Right lobe of liver (tissue), 6 donors: ENCODE results near the gene TTC28. TPM values are rescaled to one million over a fixed set of nuclear protein-coding genes. Genes with fewer than 3 reads are reported as not detected.
"Not testable (repeated sequence)": the region's sequence is repeated elsewhere in the genome, so short reads cannot be mapped to it uniquely, and the experiment has no call there.

Experiments
- ATAC-seq, 4 donors: fragments of 200-7000 bp; cut with Tn5 transposase; one replicate each; pipeline ENCODE4 v1.9.1; 2020; ENCODE audit warnings: mild to moderate bottlenecking in 4 of 4, moderate library complexity in 4 of 4
- DNase-seq, 3 donors: peaks; one replicate each; pipeline ENCODE4 v3.0.0-alpha.2; 2020
- H3K27ac ChIP-seq, 3 donors: fragments of 200-600 bp; one replicate each; pipeline ENCODE4 v1.8.0; 2022
- H3K27me3 ChIP-seq, 2 donors: fragments of 200-600 bp; one replicate each; pipeline ENCODE4 v1.8.0; 2022
- H3K36me3 ChIP-seq, 4 donors: fragments of 200-600 bp; sonication (generic) in 1 of 4; one replicate each; pipeline versions ENCODE4 v1.5.1 to v1.8.0; 2017 to 2022; ENCODE audit warnings: control low read depth in 1 of 4
- H3K4me1 ChIP-seq, 4 donors: fragments of 200-600 bp; sonication (generic) in 1 of 4; one replicate each; pipeline versions ENCODE4 v1.5.1 to v1.8.0; 2017 to 2022; ENCODE audit warnings: control low read depth in 1 of 4
- H3K4me3 ChIP-seq, 3 donors: fragments of 200-600 bp; one replicate each; pipeline ENCODE4 v1.8.0; 2022
- H3K9me3 ChIP-seq, 4 donors: fragments of 200-600 bp; sonication (generic) in 1 of 4; one replicate each; pipeline versions ENCODE4 v1.5.1 to v1.8.0; 2017 to 2022; ENCODE audit warnings: control low read depth in 1 of 4
- CTCF ChIP-seq, 4 donors: fragments of 200-600 bp in 3 of 4; fragments of 450-650 bp in 1 of 4; IDR thresholded peaks; one replicate each; pipeline versions ENCODE4 v1.5.1 to v1.8.0; 2016 to 2022; ENCODE audit warnings: antibody characterized with exemption in 4 of 4, mild to moderate bottlenecking in 2 of 4
- POLR2A ChIP-seq: fragments of 450-650 bp; IDR thresholded peaks from one replicate; pipeline ENCODE4 v1.6.1; 2017; ENCODE audit warnings: antibody characterized with exemption, mild to moderate bottlenecking
- WGBS: methylation state at CpG from one replicate; pipeline ENCODE4 v1.1.6; 2018; ENCODE audit warnings: low coverage, low lambda C conversion rate; ENCODE audit not compliant: insufficient coverage; ENCODE audit errors: missing lambda C conversion rate; 5-methylcytosine and 5-hydroxymethylcytosine counted together
- intact Hi-C, 2 donors: fragments of 100-400 bp; cut with DNase I; formaldehyde crosslinking; loops; one replicate each; pipeline versions ENCODE4 v1.11.2 to v1.14.1; 2022
- total RNA-seq, 6 experiments: library from RNA; depleted of rRNA in 2 of 6; stranded (reverse); fragments of >200 nt in 2 of 6; fragmentation: NEBNext Ultra II Directional in 3 of 6; extraction: Animal tissue kit (Norgen Biotek cat#: 25700) in 3 of 6; gene quantifications; one replicate each; pipeline versions ENCODE4 v1.1.0 to v1.2.4, GENCODE V29; 2016 to 2023
- donor health status: DM: no; HTN: yes; CAD: no.
- donor health status: DM: no; HTN: no; CAD: no.
- donor health status: DM: no; HTN: no; CAD: no.
- donor health status: DM: no; HTN: yes; CAD: no.
- donor health status: DM: no; HTN: yes; CAD: no.

TTC28 gene
- total RNA-seq, 6 experiments from 2014 or later, result 9.4 to 38.3 (median 15.0) TPM

- Histone ChIP-seq H3K27me3 (no peaks in the 10 kb centered on the region), H3K36me3 (no peaks in the 10 kb centered on the region), H3K9me3 (no peaks in the 10 kb centered on the region), H3K4me1 (no peaks in the 10 kb centered on the region), H3K4me3 (no peak overlapping the region), H3K27ac (no peak overlapping the region)
- no peak for ATAC-seq
- 66% methylated on average over 2 of the region's 2 CpGs for WGBS
- TF ChIP-seq POLR2A (no peak), CTCF (IDR thresholded peaks at IDR 0.05) (no peak)
- no peak for DNase-seq
- intact Hi-C loops, result no loop called here
Observed at GRCh38 chr22:28544431-28544868, 135.2 kb downstream of the TTC28 start.

- intact Hi-C loops, result no loop called here
- ATAC-seq (no peak), DNase-seq (no peak)
Observed at GRCh38 chr22:28542980-28543621, 136.5 kb downstream of the TTC28 start.

GRCh38 chr22:28541137-28541536, 138.5 kb downstream of the TTC28 start:
- intact Hi-C loops, result no loop called here
- Histone ChIP-seq H3K4me1 (no peaks in the 10 kb centered on the region), H3K27me3 (no peaks in the 10 kb centered on the region), H3K27ac (no peak overlapping the region), H3K36me3 (no peaks in the 10 kb centered on the region), H3K4me3 (no peak overlapping the region), H3K9me3 (no peaks in the 10 kb centered on the region)
- 57% methylated on average over 2 of the region's 2 CpGs for WGBS
- no peak for DNase-seq
- TF ChIP-seq CTCF (IDR thresholded peaks at IDR 0.05) (no peak), POLR2A (no peak)
- no peak for ATAC-seq

More at GRCh38 chr22:28542980-28543621, 136.5 kb downstream of the TTC28 start:
- Histone ChIP-seq H3K36me3 (no peaks in the 10 kb centered on the region), H3K4me3 (no peak overlapping the region), H3K27ac (no peak overlapping the region), H3K9me3 (no peaks in the 10 kb centered on the region), H3K27me3 (no peaks in the 10 kb centered on the region), H3K4me1 (no peaks in the 10 kb centered on the region)
- WGBS, result no CpG with 5 or more reads among the region's 1 CpG
- TF ChIP-seq POLR2A, result no peak
- no peak for TF ChIP-seq CTCF (IDR thresholded peaks at IDR 0.05)

GRCh38 chr22:28538922-28539321, 140.7 kb downstream of the TTC28 start:
- Histone ChIP-seq H3K4me3 (no peak overlapping the region), H3K27ac (no peak overlapping the region), H3K4me1 (no peaks in the 10 kb centered on the region), H3K9me3 (no peaks in the 10 kb centered on the region), H3K27me3 (no peaks in the 10 kb centered on the region), H3K36me3 (no peaks in the 10 kb centered on the region)
- ATAC-seq, result no peak
- intact Hi-C loops, result no loop called here
- 95% methylated on average over 2 of the region's 2 CpGs for WGBS
- TF ChIP-seq CTCF (IDR thresholded peaks at IDR 0.05), result no peak
- no peak for DNase-seq

- H3K4me1 ChIP-seq, H3K9me3 ChIP-seq, ATAC-seq, H3K27me3 ChIP-seq, H3K27ac ChIP-seq, H3K4me3 ChIP-seq, DNase-seq, intact Hi-C loops, H3K36me3 ChIP-seq: not testable (repeated sequence)
- 83% methylated on average over 3 of the region's 4 CpGs for WGBS
Observed at GRCh38 chr22:28530565-28530964, 149.1 kb downstream of the TTC28 start.

GRCh38 chr22:28529144-28529543, 150.5 kb downstream of the TTC28 start:
- H3K27ac ChIP-seq, ATAC-seq, H3K36me3 ChIP-seq, H3K4me3 ChIP-seq, DNase-seq, H3K9me3 ChIP-seq, intact Hi-C loops, H3K4me1 ChIP-seq, H3K27me3 ChIP-seq: not testable (repeated sequence)
- WGBS, result 90% methylated on average over 2 of the region's 10 CpGs
